K562 (cell line): ENCODE results near the gene HKDC1.

Experiments
- FOXM1 ChIP-seq, 2 experiments: fragments of 450-650 bp in 1 of 2; sonication (generic) in 1 of 2; formaldehyde crosslinking in 1 of 2; IDR thresholded peaks; 2 replicates each; pipeline versions ENCODE4 v1.6.1 to v1.9.0; 2017 to 2022; ENCODE audit warnings: low read depth in 2 of 2, mild to moderate bottlenecking in 2 of 2, missing genetic modification reagents in 1 of 2, moderate library complexity in 1 of 2
- PKNOX1 ChIP-seq: fragments of 450-650 bp; IDR thresholded peaks from 2 replicates; pipeline ENCODE4 v1.6.1; 2016

DNA sequence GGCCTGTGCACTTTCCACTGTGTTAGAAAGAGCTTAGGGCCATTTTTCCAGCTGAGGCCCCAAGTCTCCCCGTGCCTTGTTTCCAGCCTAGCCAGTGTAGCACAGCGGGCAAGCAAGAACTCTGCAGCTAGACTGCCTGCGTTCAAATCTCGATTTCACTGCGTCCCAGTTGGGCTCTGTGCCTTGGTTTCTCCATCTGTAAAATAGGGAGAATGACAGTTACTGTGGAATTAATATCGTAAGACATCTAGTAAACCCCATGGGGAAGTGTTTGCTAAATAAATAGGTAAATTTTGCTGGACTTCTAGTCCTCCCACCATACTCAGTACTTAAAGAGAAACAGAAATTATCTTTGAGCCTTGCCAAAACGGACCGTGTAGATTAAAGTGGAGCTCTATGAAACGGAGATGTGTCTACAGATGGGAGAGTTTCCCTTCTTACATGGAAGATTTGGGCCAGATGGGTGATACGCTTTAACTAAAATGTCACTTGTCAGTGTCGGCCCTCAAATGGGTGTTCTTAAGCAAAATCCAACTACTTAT lies 3.5 kb upstream of the HKDC1 start:
- TF ChIP-seq FOXM1 (IDR thresholded peaks at IDR 0.05; ENCODE audit: low read depth) (no peak), FOXM1 (CRISPR knock-in tag; IDR thresholded peaks at IDR 0.05; ENCODE audit: low read depth) (no peak), PKNOX1 (no peak)
